SU-DHL-6 (cell line): ENCODE results near the gene OR5K4.

Experiments used
- H2AFZ ChIP-seq: fragments of 200-600 bp; sonication (generic); 2 replicates; pipeline ENCODE4 v1.6.1; 2014; ENCODE audit warnings: low read depth, mild to moderate bottlenecking, moderate library complexity, mixed read lengths, antibody characterized with exemption, low read length; ENCODE audit not compliant: severe bottlenecking
- H3F3A ChIP-seq: fragments of 200-600 bp; shearing (Covaris generic); 2 replicates; pipeline ENCODE4 v1.6.0; 2016; ENCODE audit warnings: antibody characterized with exemption, mild to moderate bottlenecking; ENCODE audit not compliant: insufficient read depth
- H3K27ac ChIP-seq: fragments of 200-600 bp; sonication (generic); 2 replicates; pipeline ENCODE4 v1.5.1; 2016; ENCODE audit warnings: low read depth, mild to moderate bottlenecking, low read length, moderate library complexity, mixed read lengths
- H3K27me3 ChIP-seq: fragments of 200-600 bp; sonication (generic), shearing (Covaris generic); 2 replicates; pipeline ENCODE4 v1.6.0; 2014; ENCODE audit warnings: mild to moderate bottlenecking, low read length
- H3K36me3 ChIP-seq: fragments of 200-600 bp; sonication (generic); 2 replicates; pipeline ENCODE4 v1.6.1; 2014; ENCODE audit warnings: mild to moderate bottlenecking, low read length, mixed read lengths
- H3K4me2 ChIP-seq: fragments of 300-600, 200-600 bp; shearing (Covaris generic), sonication (generic); 2 replicates; pipeline ENCODE4 v1.6.0; 2014; ENCODE audit warnings: low read length, low read depth, mild to moderate bottlenecking; ENCODE audit not compliant: poor library complexity, severe bottlenecking
- H3K4me3 ChIP-seq: fragments of 200-600 bp; sonication (generic); 2 replicates; pipeline ENCODE4 v1.5.1; 2014; ENCODE audit warnings: antibody characterized with exemption, low read length, mild to moderate bottlenecking, mixed read lengths; ENCODE audit not compliant: insufficient read depth, poor library complexity, severe bottlenecking
- H3K79me2 ChIP-seq: fragments of 200-600 bp; sonication (generic); 2 replicates; pipeline ENCODE4 v1.6.1; 2014; ENCODE audit warnings: mild to moderate bottlenecking, low read length, moderate library complexity; ENCODE audit not compliant: insufficient read depth
- H3K9ac ChIP-seq: fragments of 200-600 bp; sonication (generic); 2 replicates; pipeline ENCODE4 v1.7.0; 2014; ENCODE audit warnings: mild to moderate bottlenecking, low read length
- H3K9me2 ChIP-seq: fragments of 200-600 bp; sonication (generic); replicated peaks from 2 replicates; pipeline ENCODE4 v1.6.1; 2014; ENCODE audit warnings: low read length; ENCODE audit not compliant: insufficient read depth
- H3K9me3 ChIP-seq: fragments of 200-600 bp; sonication (generic); 2 replicates; pipeline ENCODE4 v1.6.1; 2014; ENCODE audit warnings: low read length, mixed read lengths; ENCODE audit not compliant: insufficient read depth
- H4K20me1 ChIP-seq: fragments of 200-600 bp; sonication (generic); 2 replicates; pipeline ENCODE4 v1.6.1; 2014; ENCODE audit warnings: low read depth, mild to moderate bottlenecking, antibody characterized with exemption, low read length, moderate library complexity, mixed read lengths
- EZH2phosphoT487 ChIP-seq: fragments of 200-600 bp; sonication (generic), shearing (Covaris generic); conservative IDR thresholded peaks from 2 replicates; pipeline ENCODE4 v1.6.1; 2018; ENCODE audit warnings: mild to moderate bottlenecking, antibody characterized with exemption, low read length, moderate library complexity, mixed read lengths
- TF ChIP-seq, protein P1 (sequence below): fragments of 200-600 bp; sonication (generic); IDR thresholded peaks from one replicate; pipeline ENCODE4 v1.5.1; 2017; ENCODE audit warnings: antibody characterized with exemption, mild to moderate bottlenecking, low read length, moderate library complexity; ENCODE audit not compliant: insufficient read depth, poor library complexity, severe bottlenecking

OR5K4 gene

DNA sequence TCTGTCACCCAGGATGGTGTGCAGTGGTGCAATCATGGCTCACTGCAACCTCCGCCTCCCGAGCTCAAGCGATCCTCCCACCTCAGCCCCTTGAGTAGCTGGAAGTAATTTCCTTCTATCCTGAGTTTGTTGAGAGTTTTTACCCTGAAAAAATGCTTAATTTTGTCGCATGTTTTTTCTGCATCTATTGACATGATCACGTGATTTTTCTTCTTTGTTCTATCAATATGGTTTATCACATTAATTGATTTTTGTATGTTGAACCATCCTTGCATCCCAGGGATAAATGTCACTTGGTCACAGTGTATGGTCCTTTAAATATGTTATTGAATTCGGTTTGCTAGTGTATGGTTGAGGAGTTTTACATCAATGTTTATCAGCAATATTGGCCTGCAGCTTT is 11.9 kb upstream of the OR5K4 start:
- TF ChIP-seq, protein P1, sequence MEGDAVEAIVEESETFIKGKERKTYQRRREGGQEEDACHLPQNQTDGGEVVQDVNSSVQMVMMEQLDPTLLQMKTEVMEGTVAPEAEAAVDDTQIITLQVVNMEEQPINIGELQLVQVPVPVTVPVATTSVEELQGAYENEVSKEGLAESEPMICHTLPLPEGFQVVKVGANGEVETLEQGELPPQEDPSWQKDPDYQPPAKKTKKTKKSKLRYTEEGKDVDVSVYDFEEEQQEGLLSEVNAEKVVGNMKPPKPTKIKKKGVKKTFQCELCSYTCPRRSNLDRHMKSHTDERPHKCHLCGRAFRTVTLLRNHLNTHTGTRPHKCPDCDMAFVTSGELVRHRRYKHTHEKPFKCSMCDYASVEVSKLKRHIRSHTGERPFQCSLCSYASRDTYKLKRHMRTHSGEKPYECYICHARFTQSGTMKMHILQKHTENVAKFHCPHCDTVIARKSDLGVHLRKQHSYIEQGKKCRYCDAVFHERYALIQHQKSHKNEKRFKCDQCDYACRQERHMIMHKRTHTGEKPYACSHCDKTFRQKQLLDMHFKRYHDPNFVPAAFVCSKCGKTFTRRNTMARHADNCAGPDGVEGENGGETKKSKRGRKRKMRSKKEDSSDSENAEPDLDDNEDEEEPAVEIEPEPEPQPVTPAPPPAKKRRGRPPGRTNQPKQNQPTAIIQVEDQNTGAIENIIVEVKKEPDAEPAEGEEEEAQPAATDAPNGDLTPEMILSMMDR: no peak
- no peak for TF ChIP-seq EZH2phosphoT487
- H3K36me3 ChIP-seq: no peaks in the 10 kb centered on the region
- H2AFZ ChIP-seq: no peak overlapping the region
- no peaks in the 10 kb centered on the region for H3K79me2 ChIP-seq
- H3K4me2 ChIP-seq: no peak overlapping the region
- no peaks in the 10 kb centered on the region for H3F3A ChIP-seq
- no peak overlapping the region for H3K4me3 ChIP-seq
- no peaks in the 10 kb centered on the region for H3K9me2 ChIP-seq
- H3K9me3 ChIP-seq: no peaks in the 10 kb centered on the region
- no peak overlapping the region for H3K27ac ChIP-seq
- H4K20me1 ChIP-seq: no peaks in the 10 kb centered on the region
- no peak overlapping the region for H3K9ac ChIP-seq
- no peaks in the 10 kb centered on the region for H3K27me3 ChIP-seq

DNA sequence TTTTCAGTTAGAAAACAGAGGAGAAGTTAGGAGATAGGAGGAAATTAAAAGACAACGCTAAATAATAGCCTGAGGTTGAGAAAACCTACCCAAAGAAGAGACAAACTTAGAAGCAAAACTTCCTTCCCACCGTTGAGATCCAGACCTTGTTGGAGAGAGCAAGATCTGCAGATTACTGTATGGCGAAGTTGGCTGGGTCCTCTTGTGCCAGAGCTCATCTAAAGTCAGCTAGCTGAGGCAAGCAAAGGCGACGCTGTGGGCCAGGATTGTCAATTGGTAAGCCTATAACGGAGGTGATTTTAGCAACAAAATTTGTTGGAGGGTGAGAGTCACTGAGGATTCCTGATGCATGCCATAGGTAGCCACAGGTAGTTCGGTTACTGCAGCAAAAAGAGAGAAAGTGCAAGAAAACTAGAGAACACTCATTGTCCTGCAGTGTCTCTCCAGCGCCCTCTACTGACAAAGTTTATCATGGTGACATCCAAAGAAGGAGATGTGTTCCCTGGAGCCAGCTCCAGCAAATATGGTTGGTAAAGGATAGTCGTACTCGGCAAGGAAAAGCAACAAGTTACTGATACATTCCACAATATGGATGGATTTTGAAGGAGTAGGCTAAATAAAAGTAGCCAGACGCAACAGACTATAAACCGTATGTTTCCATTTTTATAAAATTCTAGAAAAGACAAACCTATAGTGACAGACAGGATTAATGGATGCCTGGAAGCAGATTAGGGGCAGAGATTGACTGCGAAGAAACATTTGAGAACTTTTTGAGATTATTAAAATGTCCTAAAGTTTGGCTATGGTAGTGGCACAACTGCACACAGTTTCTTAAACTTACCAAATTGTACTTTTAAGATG is 9.8 kb upstream of the OR5K4 start:
- no peak overlapping the region for H3K27ac ChIP-seq
- no peak overlapping the region for H3K9ac ChIP-seq
- H3K4me3 ChIP-seq: no peak overlapping the region
- H4K20me1 ChIP-seq: no peaks in the 10 kb centered on the region
- no peak for TF ChIP-seq EZH2phosphoT487
- TF ChIP-seq, protein P1: peak; percentile 78
- no peaks in the 10 kb centered on the region for H3K9me2 ChIP-seq
- no peak overlapping the region for H3K4me2 ChIP-seq
- H2AFZ ChIP-seq: no peak overlapping the region
- H3K36me3 ChIP-seq: no peaks in the 10 kb centered on the region
- no peaks in the 10 kb centered on the region for H3K9me3 ChIP-seq
- no peaks in the 10 kb centered on the region for H3K79me2 ChIP-seq
- H3F3A ChIP-seq: no peaks in the 10 kb centered on the region
- H3K27me3 ChIP-seq: no peaks in the 10 kb centered on the region

DNA sequence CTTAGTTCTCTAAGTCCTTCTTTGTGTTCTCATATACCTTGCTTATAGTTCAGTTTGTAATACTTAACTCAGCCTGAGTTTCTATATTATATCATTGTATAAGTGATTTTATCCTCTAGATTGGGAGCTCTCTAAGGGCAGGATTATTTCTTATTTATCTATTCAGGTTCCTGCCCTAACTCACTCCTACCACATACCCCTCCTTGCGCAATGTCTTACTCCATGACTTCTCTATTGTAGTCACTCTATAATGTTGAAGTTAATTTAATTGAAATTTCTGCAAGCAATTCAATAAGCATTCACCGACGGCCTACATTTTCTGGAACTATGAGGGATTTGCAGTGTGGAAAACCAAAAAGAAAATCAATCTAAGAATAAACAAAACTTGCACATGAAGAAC is 3.6 kb upstream of the OR5K4 start:
- H3F3A ChIP-seq: no peaks in the 10 kb centered on the region
- no peak overlapping the region for H3K9ac ChIP-seq
- no peaks in the 10 kb centered on the region for H3K9me3 ChIP-seq
- no peak overlapping the region for H2AFZ ChIP-seq
- no peaks in the 10 kb centered on the region; the same call in 1 of the 2 replicates for H4K20me1 ChIP-seq
- no peaks in the 10 kb centered on the region for H3K9me2 ChIP-seq
- H3K4me2 ChIP-seq: no peak overlapping the region
- H3K79me2 ChIP-seq: no peaks in the 10 kb centered on the region
- no peaks in the 10 kb centered on the region for H3K27me3 ChIP-seq
- TF ChIP-seq, protein P1: no peak
- TF ChIP-seq EZH2phosphoT487: no peak
- no peak overlapping the region for H3K27ac ChIP-seq
- H3K36me3 ChIP-seq: no peaks in the 10 kb centered on the region
- no peak overlapping the region for H3K4me3 ChIP-seq
